HG03139 (cell line): Measurements from ENCODE around the gene SYPL1.

Experiments used
- ATAC-seq: cut with Tn5 transposase; IDR thresholded peaks from one replicate; pipeline ENCODE4 v1.9.1; 2021; ENCODE audit not compliant: unreplicated experiment

Gene SYPL1

GRCh38 chr7:106122713-106123112 is 10.6 kb upstream of the SYPL1 start:
- ATAC-seq = no peak

GRCh38 chr7:106121189-106121810 is 9.2 kb upstream of the SYPL1 start:
- no peak for ATAC-seq

GRCh38 chr7:106120500-106120899 is 8.4 kb upstream of the SYPL1 start:
- ATAC-seq = no peak

GRCh38 chr7:106119719-106120118 is 7.6 kb upstream of the SYPL1 start:
- no peak for ATAC-seq

- no peak for ATAC-seq
These were observed 5.9 kb upstream of the SYPL1 start for GRCh38 chr7:106117786-106118544.

- no peak for ATAC-seq
These were observed 4.1 kb upstream of the SYPL1 start for GRCh38 chr7:106116161-106116704.

- no peak for ATAC-seq
These were observed 2.7 kb upstream of the SYPL1 start for GRCh38 chr7:106114716-106115383.

- ATAC-seq = no peak
These were observed 885 bp upstream of the SYPL1 start for GRCh38 chr7:106112972-106113421.

GRCh38 chr7:106111655-106112117 is 426 bp downstream of the SYPL1 start:
- ATAC-seq = peak; percentile 20

GRCh38 chr7:106110885-106111654 is 1.0 kb downstream of the SYPL1 start:
- no peak for ATAC-seq

GRCh38 chr7:106110238-106110560 is 1.9 kb downstream of the SYPL1 start:
- ATAC-seq = no peak

- ATAC-seq = no peak
These were observed 2.4 kb downstream of the SYPL1 start for GRCh38 chr7:106109521-106110237.

GRCh38 chr7:106108991-106109390 is 3.1 kb downstream of the SYPL1 start:
- no peak for ATAC-seq

GRCh38 chr7:106104721-106105260 is 7.3 kb downstream of the SYPL1 start:
- ATAC-seq = no peak

GRCh38 chr7:106102387-106102966 is 9.6 kb downstream of the SYPL1 start:
- ATAC-seq = no peak

- ATAC-seq = no peak
These were observed 10.4 kb downstream of the SYPL1 start for GRCh38 chr7:106101726-106102125.

- no peak for ATAC-seq
These were observed 11.1 kb downstream of the SYPL1 start for GRCh38 chr7:106100863-106101629.

- no peak for ATAC-seq
These were observed 12.6 kb downstream of the SYPL1 start for GRCh38 chr7:106099539-106099938.

- ATAC-seq = no peak
These were observed 13.2 kb downstream of the SYPL1 start for GRCh38 chr7:106098889-106099288.
